ENCODE data around the gene EHD3.

EHD3 gene

DNA sequence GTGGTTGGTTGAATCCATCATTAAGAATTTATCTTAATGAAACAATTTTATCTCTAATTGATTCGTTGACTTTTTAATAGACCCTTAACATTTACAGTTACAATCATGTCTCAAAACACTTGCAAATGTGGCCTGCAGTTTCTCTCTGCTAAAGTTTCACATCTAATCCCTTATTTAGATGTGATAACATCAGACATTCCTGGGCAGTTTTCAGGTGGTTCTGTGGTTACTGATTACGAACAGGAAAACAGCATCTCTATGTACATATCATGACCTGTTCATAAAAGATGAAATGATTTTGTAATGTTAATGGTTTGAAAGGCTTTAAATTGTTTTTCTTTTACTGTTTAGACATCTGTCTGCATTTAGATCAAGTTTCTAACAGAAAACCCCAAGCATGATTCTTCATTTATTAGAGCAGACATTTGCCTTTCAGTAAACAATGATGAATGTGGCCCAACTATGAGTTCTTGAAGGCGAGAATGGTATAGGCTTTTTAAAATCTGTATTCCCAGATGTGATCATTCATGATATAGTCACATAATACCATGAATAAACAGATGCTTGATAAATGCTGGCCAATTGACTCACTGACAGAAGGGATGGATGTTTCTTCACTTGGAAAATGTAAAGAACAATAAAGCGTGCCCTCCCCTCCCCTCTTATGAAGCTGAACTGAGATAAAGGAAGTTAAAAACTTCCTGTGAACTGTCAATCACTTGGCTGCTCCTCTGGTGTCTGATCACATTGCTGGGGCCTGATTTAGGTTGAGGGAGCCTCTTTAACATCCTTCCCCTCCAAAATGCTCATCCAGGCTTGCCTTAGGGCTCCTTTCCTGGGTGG, 20.1 kb upstream of the EHD3 start:
- no peak for DNase-seq

DNA sequence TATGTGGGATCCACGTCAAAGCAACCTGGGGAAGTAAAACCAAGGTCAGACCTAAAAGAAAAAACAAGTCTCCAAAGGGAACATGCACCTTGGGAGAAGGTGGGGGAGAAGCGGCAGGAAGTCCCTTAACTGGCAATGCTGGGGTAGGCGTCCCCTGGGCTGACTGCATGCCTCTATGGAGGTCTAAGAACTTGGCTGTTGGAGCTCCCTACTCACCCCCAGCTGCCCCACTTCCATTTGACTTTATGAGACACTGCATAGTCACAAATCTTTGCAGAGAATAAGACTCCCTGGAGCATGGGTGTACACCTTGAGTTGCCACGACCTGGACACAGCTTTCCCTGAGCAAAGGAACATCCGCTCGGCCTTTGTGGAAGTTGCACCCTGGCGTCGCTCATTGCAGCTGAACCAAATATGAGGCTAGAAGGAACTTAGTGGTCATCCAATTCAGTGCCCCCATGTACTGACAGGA, 19.5 kb upstream of the EHD3 start:
- no peak for DNase-seq

DNA sequence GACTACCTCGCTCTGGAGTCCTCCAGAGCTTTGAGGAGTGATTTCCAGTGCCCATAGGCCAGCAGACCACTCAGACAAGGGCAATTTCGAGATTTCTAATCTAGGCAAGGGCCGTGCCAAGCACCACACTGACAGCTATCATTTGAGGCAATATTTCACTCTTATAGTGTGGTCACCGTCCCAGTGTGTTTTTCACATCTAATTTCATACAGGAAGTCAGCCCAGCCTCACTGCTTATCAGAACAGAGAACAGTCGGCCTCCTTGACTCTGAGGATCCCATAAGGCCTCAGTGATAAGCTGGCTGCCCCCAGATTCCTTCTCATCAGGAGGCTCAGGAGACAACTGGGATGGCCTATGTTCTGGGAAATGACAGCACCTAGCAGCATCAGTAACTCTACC, 17.2 kb upstream of the EHD3 start:
- no peak for DNase-seq

DNA sequence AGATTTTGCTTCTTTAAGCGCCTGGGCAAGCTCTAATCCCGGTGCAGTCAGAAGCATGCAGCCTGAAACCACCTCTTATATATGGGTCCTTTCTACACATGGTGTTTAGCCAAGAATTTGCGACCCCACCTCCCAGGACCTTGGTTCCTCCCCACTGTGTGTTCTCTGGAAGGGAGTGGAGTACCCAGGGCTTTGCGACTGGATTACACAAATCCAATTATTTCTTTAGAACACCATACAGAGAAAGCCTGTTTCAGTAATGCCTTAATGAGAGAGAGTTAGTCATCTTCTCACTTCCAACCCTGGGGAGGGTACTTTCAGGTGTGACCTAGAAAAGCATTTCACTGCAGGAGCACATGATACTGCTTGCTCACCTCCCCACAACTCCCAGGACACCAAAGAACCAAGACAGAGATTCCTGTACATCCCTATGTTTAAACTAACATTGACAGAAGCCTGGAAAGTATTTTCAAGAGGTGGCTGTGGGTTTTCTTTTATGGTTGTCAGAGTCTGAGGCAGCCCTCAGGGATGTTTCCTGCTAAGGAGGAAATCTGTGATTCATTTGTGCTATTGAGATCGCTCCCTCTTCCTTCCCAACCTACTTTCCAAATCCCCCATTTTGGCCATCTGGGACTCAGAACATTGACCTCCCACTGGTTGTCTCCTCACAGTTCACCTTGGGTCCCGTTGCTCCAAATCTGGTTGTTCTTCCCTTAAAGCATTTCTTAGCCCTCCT, 16.3 kb upstream of the EHD3 start, which contains the start of gene CAPN14:
TSS of gene CAPN14 (minus strand) at position 51 of the 736 bp plus-strand sequence. CDS start 12,068 bp downstream, outside the sequence.
- no peak for DNase-seq

DNA sequence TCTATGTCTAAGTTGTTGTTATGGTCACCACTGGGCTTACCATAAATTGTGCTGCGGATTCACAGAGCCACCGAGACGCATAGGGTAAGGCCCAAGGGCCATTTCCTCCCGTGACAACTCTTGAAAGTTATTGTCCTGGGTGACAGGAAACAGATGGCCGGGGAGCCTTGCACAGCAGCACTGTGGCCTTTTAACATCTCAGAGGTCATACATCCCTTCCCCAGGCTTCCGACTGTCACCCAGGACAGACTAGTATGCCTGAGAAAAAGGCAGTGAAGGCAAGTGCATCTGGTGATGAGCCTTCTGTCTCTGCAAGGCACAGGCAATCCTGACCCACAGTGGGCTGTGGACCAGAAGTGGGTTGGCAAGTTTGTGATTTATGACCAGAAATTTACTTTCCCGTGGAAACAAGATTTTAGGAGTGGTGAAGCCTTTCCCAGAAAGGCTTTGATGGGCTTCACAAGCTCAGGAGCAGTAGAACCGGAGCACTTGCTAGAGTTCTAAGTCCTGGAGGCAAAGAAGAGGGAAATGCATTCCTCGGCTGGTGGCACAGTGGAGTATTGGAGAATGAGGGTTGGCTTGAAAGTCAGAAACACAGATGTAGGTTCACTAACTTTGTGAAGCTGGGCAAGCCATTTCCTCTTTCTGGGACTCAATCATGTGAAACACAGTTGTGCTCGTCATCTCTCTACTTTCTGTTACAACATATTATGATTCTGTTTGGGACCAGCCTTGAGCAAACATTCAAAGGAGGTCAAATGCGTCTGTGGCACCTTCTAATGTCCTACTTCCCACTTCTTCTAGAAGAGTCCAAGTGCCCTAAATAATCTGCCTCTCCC, 14.6 kb upstream of the EHD3 start:
- no peak for DNase-seq

DNA sequence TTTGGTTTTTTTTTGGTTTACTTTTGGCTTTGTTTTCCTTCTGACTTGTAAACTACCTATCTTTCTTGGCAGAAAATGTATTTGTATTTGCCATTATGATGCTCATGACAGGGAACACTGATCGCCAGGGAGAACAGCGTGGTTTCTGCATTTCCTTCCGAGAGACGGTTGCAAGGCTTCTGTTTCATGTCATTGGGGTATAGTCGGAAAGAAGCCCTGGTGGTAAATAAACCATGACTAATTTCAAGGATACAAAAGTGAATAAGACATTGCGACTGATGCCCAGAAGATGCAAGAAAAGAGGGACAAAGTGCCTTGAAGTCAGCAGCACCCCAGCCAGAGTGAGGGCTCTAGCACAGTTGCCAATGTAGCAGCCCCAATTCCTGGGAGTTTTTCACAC, 12.4 kb upstream of the EHD3 start:
- DNase-seq: no peak

DNA sequence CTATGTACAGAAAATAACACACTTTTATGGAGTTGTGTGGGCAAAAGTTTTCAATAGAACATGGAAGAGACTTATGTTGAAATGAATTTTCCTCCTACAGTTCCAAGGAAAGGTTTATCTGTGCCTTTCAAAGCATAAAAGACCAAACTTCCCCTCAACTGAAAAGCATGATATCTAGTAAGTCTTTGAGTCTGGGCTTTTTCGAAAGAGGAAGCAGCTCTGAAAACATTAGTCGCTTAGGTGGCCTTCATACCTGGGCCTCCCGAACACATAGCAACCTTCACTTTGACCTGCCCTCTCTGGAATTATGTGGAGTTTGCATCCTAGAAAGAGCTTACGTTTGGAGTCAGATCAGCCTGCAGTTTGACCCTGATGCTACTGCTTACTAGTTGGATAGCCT, 11.9 kb upstream of the EHD3 start:
- DNase-seq: no peak

DNA sequence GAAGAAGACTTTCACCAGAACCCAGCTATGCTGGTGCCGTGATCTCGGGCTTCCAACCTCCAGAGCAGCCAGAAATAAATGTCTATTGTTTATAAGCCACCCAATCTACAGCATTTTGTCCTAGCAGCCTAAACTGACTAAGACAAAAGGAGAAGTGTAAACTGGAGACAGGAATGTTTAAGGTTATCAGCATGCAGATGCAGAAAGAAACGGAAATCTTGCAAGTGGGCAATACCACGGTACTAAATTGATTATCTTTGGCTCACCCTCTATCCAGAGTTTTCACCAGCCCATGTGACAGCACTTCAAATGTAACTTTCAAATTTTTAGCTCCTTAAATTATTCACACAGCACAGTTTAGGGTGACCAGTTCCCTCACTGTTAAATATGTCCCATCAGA, 10.9 kb upstream of the EHD3 start:
- DNase-seq: no peak

DNA sequence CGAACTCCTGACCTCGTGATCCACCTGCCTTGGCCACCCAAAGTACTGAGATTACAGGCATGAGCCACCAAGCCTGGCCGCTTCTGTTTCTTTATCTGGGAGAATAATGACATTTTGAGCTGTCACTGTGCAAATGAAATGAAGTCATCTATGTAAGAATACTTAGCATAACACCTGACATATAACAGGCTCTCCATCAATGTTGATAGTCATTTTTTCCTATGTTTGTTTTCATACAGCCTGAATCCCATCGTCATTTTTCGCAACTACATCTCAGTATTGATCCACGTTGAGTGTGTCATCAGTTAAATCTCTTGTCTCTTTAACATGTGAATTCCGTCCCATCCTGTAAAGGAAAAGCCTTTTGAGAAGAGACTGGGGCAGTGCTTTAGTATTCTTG, 10.2 kb upstream of the EHD3 start:
- DNase-seq: no peak

DNA sequence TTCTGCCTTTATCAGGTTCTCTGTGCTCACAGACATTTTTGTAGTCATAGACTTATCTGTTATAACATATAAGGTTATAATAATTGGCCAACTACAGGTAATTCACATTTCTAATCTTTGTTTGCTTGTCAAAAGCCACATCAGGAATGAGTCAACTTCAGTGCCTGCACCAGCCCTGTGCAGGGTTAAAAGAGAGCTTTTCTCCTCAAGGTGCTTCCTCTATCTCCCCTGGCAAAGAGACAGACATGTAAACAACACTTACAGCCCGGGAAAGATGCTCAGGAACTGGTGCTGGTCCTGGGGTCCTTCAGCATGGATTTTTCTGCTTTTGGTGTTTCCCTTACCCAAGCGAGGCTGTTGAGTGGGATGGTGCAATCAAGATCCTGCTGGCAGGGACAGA, 7.7 kb upstream of the EHD3 start:
- no peak for DNase-seq

DNA sequence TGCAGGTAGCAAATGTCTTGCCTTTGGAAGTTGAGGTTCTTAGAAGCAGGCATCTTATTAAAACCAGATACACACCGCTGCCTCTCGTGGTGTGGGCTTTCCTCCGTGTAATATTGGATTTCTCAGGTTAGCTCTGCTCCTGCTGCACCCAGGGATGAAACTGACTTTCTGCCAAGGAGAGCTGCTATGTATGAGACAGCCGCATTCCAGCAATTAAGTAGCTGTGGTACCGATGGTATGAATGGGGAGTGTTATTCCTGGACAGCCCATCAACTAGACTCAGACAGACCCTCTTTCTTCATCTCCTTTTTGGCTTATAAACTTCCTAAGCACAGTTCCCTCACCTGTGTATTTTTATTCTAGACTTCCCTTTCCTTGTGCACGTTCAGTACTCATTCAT, 6.8 kb upstream of the EHD3 start:
- DNase-seq: no peak

DNA sequence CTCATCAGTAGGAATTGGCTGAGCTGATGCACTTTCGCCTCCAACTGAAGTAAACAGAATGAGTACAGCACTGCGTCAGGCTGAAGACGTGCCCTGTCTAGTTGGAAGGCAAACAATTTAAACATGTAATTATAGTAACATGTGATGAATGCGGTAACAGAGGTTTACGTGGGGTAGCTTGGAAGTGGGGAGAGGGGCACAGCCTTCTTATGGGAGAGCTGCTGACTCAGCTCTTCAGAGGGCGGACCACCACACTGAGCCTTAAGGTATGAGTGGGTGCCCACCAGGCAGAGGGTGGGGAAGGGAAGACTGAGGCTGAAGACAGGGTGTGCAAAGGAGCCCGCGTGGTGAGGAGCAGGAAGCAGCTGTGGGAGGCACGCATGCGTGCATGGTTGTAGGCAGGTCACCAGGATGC, 6.2 kb upstream of the EHD3 start:
- DNase-seq: no peak

DNA sequence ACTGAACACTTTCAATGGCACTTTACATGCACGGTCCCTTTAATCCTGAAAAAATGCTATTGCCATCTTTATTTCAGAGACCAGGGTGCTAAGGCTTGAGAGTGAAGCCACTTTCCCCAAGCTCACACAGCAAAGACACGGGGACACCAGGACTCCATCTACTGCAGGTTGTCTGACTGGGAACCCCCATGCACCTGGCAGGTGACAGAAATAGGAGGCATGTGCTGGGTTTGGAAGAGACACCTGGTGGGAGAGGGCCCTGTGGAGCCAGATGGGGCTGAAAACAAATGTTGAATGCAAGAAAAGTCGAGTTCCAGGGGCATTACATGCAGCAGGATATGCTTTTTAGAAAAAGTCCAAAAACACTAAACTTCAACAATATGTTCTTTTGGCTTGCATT, 5.2 kb upstream of the EHD3 start:
- no peak for DNase-seq

DNA sequence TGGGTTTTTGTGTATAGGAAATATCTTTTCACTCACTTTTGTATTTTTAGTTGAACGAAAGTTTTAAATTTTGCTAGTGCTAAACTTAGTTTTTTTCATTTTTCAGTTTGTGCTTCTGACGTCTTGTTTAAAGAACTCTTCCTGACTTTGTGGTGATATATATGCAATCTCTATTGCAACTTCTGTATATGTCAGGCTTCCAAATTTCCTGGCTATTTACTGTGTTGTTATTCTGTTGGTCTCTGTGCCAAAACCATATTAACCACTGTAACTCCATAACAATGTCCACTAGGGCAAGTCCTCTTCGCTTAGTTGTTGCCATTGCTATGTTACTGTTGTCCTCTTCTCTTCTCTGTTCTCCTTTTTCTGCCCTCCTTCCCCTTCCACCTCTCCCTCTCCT, 3.2 kb upstream of the EHD3 start:
- no peak for DNase-seq

DNA sequence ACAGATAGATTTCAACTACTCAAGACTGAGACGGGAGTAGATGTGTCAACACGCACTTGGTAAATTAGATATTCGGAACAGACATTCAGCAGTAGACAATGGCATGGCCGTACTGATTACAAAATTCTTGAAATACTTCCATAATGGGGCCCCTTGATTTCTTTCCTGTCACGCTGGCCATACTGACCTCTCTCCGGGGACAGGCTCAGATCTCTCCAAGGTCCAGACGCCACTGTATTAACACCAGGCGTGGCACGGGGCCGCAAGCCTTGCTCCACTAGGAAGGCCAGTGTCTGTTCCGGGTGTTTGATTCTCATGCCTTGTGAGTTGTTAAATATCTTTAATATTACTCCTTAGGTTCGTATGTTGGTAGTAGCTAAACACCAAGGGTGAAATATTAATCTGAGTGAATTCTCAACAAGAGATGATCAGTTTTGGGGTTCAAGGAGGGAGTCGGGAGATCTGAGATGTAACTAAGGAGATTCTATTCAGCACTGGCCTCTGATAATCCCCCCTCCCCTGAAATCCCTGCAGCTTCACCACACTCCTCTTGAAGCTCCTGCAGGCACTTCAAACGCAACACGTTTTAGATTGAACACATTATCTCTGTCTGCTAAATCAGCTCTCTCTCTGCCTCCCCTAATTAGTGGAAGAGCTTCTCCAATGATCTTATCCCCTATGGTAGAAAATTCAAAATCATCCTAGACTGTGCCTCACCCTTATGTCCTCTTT, 2.2 kb upstream of the EHD3 start:
- DNase-seq: no peak

DNA sequence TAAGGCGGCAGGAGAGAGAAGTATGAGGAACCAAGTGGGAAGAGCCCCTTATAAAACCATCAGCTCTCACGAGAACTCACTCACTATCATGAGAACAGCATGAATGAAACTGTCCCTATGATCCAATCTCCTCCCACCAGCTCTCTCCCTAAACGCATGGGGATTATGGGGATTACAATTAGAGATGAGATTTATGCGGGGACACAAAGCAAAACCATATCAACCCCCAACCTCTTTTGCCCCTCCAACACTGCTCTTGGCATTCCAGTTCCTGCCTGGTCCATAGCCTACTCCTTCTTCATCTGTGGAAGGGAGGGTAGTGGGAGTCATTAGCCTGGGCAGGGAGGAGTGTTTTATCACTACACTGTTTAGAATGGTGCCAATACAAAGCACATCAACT, 1.4 kb upstream of the EHD3 start:
- DNase-seq: no peak

DNA sequence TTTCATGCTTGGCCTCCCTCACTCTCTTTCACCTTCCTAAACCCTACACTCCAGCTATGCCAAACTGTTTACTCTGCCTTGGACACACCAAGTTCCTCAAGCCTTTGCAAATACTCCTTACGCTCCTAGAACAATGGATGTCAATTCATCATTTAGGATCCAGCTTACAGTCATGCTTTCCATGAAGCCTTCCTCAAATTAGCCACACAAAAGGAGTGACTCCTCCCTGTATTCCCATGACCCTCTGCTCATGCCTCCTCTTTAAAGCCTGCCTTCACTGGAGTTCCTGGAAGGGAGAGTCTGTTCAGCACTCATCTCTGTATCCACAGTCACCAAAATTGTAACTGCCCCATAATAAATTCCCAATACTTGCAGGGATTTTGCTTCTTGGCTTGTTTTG, 721 bp upstream of the EHD3 start:
- DNase-seq: no peak

DNA sequence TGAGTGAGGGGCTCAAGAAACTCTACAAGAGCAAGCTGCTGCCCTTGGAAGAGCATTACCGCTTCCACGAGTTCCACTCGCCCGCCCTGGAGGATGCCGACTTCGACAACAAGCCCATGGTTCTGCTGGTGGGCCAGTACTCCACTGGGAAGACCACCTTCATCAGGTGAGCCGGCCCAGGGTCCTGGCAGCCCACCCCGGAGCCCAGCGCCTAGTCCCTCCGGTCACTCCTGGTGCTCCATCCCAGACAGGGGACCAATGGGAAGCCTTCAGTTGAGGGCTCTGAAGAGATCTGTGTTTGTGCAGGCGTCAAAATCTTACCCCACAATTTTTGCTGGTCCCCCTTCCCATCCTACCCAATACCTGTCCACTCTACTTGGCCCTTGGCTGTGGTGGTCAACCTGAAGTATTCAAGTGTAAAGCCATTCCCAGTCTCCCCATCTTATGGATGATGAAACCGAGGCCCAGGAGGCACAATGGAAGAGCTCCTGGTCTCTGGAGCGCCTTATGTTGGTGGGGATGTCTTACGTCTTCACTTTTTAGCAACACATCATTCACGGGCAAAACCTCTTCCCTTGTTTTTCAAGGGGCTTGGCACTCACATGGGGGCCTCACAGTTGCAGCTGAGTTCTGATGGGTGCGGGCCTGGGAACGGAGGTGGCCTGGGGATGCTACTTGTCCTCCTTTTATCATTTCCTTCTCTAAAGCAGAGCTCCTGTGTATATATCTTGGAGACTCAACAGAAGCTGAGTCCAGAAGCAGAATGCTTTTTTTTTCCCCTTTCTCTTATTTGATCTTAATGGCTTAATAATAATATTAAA, 941 bp downstream of the EHD3 start:
- no peak for DNase-seq

DNA sequence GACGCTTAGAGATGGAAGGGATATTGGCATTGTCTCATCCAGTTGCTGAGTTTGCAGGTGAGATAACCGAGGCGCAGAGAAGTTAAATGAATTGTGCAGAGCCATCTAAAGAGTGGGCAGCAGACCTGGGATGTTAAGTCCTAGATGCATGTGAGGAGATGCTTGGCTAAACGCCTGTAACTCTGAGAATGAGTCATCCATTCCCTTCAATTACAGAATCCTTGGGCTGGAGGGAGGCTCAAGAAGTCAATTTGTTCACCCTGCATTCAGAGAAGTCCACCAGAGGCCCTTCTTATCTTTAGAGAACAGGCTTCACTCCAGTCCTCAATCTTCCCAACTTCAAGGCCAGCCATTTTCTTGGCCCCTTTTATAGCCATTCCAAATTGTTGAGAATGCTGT, 1.6 kb downstream of the EHD3 start:
- DNase-seq: no peak

DNA sequence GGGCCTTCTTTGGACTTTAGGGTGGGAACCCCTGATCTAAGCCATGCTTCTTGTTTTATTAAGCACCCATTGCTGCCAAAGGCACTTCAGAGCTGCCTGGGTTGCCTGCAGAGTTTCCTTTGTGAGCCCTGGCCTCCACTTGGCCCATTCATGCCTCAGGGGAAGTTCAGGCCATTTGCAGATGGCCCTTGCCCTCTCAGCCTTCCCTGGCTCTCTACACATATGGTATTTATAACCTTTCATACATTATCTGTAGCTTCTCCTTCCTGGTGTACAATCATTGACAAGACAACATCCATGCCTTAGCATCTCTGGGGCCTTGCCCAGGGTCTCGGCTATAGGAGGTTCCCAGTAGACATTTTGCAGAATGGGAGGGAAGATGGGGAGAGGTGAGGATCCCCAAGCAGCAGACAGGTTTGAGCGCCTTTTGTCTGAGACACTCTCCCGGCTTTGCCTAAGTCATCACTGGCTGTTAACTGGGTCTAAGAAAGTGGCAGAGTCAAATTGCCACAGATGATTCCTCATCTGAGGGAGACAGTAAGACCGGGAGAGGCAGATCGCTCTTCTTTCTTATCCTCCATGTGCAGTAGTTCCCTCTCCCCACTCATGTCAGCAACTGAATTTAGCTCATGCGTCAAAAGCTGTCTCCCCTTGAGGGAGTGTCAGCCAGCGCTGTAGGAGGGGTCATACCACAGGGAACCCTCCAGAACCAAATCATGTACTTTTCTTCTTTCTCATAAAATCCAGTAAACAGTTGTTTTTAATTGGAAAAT, 2.7 kb downstream of the EHD3 start:
- no peak for DNase-seq
